ENCODE data around the gene GRB2. TPM values are rescaled to one million over a fixed set of nuclear protein-coding genes. Genes with fewer than 3 reads are reported as not detected.

Gene GRB2
- total RNA-seq, 1 donor from 2014 or later, result 77.5 TPM

DNA sequence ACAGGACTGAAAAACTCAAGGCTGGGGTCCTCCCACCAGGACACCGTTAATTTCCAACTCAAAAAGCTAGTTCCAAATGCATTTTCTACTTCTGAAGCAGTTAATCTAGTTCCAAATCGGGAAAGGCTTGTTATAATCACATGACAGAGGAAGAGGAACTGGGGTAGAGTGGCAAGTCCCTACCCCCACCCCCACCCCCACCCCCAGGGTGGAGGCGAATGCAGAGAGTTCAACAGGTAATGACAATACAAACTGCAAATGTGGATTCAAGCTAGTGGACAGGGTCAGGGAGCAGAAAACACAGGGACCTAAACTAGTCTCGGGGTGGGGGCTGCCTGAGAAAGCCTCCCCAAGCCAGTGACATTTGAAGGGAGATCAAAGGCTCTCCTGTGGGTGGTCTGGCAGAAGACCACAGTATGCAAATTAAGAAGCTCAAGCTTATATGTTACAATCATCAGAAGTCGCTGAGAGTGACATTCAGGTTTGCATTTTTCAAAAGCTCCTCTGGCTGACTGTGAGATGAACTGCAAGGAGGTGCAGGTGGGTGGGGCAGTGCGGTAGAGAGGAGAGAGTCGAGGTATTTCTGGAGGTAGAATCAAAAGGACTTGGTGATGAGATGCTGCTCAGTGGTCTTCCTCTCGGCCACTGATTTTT, 59.8 kb downstream of the GRB2 start:
- DNase-seq (ENCODE audit: low read depth), result no peak
- TF ChIP-seq, protein P1, sequence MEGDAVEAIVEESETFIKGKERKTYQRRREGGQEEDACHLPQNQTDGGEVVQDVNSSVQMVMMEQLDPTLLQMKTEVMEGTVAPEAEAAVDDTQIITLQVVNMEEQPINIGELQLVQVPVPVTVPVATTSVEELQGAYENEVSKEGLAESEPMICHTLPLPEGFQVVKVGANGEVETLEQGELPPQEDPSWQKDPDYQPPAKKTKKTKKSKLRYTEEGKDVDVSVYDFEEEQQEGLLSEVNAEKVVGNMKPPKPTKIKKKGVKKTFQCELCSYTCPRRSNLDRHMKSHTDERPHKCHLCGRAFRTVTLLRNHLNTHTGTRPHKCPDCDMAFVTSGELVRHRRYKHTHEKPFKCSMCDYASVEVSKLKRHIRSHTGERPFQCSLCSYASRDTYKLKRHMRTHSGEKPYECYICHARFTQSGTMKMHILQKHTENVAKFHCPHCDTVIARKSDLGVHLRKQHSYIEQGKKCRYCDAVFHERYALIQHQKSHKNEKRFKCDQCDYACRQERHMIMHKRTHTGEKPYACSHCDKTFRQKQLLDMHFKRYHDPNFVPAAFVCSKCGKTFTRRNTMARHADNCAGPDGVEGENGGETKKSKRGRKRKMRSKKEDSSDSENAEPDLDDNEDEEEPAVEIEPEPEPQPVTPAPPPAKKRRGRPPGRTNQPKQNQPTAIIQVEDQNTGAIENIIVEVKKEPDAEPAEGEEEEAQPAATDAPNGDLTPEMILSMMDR (conservative IDR thresholded peaks at IDR 0.05; ENCODE audit: low read depth, low read length), result no peak
- H3K4me3 ChIP-seq (ENCODE audit: low read depth, low read length), result no peak overlapping the region

DNA sequence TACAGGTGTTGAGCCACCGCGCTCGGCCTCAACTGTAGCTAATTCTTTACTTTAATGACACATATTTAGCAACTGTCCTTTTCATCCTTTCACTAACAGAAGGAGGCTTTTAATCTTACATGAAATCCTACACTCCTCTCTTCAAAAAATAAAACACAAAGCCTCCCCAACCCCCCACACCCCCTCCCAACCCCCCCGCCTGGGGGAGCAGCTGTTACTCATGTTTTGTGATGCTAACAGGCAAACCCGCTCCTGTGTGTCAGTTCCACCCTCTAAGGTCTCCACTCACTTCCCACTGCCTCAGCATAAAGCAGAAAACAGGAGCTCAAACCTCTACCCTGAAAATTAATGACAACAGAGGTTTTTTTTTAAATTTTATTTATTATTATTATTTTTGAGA, 60.8 kb downstream of the GRB2 start:
- no peak for DNase-seq (ENCODE audit: low read depth)
- no peak overlapping the region for H3K4me3 ChIP-seq (ENCODE audit: low read depth, low read length)
- TF ChIP-seq, protein P1 (conservative IDR thresholded peaks at IDR 0.05; ENCODE audit: low read depth, low read length), result no peak

DNA sequence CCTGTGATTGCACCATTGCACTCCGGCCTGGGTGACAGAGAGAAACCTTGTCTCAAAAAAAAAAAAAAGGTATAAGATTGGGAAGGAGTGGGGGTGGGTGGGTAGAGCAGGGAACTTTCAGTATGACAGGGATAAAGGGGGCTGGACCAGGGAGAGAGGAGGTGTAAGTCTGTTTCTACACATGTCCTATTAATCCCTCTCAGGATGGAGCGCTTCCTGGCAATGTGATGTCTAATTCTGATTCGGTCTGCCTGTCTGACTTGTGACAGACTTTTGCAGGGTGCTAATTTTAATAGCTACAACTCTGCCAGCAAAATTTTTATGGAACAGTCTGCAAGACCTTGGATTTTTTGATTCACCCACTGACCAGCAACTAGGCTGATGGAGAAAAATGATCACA, 62.5 kb downstream of the GRB2 start:
- no peak overlapping the region for H3K4me3 ChIP-seq (ENCODE audit: low read depth, low read length)
- DNase-seq (ENCODE audit: low read depth), result no peak
- TF ChIP-seq, protein P1 (conservative IDR thresholded peaks at IDR 0.05; ENCODE audit: low read depth, low read length), result no peak

DNA sequence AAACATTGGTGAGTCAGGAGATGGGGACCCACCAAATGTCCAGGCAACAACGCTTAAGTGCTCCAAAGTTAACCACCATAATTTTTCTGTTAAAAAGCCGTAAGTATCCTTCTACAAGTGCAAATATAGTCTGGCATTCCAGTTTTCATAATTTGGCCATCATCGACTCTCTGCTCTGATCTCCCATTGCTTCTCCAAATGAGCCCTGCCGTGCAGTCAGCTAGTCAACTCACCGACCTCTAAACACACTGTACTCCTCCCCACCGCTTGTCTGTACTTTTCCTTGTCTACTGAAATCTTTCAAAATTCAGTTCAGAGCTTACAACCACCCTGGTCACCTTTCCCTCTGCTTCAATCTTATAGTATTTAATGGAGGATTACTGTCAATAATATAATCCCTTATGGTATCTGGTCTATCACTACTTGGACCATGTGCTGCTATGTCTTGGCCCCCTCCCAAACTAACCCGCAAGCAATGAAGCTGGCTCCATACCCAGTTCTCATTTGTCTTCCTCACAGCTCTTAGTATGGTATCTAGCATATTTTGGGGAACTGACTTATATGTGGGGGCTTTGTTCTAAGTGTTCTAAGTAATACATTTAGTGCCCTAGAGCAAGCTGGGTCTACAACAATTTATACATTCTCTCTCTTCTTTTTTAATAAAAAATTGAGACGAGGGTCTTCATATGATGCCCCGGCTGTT, 63.5 kb downstream of the GRB2 start:
- no peak overlapping the region for H3K4me3 ChIP-seq (ENCODE audit: low read depth, low read length)
- TF ChIP-seq, protein P1 (conservative IDR thresholded peaks at IDR 0.05; ENCODE audit: low read depth, low read length), result no peak
- no peak for DNase-seq (ENCODE audit: low read depth)

DNA sequence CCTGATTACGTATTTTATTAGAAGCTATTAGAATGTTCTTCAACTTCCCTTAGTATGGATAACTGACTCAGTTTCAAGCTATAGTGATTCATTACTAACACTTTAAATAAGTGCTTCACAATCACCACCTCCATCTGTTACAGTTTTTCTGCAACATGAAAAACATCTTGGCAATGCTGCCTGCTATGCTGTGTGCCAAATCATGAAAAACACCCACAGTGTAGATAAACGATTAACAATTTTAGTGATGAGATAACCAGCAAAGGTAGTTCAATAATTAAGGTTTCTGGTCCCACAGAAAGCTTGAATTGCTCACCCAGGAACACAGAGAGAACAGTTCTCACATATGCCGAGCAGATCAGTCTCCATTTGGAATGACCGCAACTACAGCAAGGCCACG, 64.8 kb downstream of the GRB2 start:
- TF ChIP-seq, protein P1 (conservative IDR thresholded peaks at IDR 0.05; ENCODE audit: low read depth, low read length), result no peak
- no peak for DNase-seq (ENCODE audit: low read depth)
- H3K4me3 ChIP-seq (ENCODE audit: low read depth, low read length), result no peak overlapping the region

DNA sequence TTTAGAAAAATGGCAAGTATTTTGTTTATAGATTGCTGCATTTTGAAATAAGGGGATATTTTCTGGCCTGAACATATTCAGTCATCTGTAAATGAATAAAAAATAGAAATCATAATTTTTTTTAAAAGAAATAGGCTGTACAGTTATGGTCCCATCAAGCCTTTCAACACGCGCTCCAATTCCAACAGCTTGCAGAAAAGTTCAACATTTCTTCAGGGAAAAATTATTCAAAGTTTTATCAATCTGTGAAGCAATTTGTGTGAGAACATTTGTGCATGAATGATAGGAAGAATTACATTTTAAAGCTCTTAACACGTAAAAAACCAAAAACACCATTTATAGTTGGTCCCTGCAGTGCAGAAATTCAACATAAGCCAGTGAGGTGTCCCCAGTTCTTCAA, 65.5 kb downstream of the GRB2 start:
- TF ChIP-seq, protein P1 (conservative IDR thresholded peaks at IDR 0.05; ENCODE audit: low read depth, low read length), result no peak
- DNase-seq (ENCODE audit: low read depth), result no peak
- no peak overlapping the region for H3K4me3 ChIP-seq (ENCODE audit: low read depth, low read length)

DNA sequence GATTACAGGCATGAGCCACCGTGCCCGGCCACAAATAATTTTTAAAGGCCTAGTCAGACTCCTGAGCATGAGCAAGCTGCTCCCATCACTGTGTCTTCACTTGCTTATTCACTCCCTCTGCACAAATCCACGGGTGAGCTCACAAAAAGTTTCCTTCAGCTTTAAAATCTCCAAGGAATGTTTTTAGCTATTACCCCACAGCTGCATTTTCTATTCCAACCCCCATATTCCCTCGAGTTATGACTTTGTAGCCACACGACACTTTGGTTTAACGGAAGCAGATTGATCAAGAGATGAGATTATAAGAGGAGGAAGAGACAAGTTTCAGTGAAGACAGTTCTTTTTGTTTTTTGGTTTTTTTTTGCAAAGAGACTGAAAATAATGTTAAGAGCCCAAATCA, 67.1 kb downstream of the GRB2 start:
- no peak for DNase-seq (ENCODE audit: low read depth)
- TF ChIP-seq, protein P1 (conservative IDR thresholded peaks at IDR 0.05; ENCODE audit: low read depth, low read length), result no peak
- no peak overlapping the region for H3K4me3 ChIP-seq (ENCODE audit: low read depth, low read length)

Data from epithelial cell of proximal tubule (primary cell).